Activated naive CD8-positive, alpha-beta T cell treated with anti-CD3 and anti-CD28 coated beads, Interleukin-2, amount 50 U/mL, for 16 hours (primary cell): ENCODE results near the gene RAC3.

Experiments
- DNase-seq: peaks from one replicate; pipeline ENCODE4 v3.0.0-alpha.2; 2020; ENCODE audit warnings: low read depth, low spot score

The RAC3 gene

DNA sequence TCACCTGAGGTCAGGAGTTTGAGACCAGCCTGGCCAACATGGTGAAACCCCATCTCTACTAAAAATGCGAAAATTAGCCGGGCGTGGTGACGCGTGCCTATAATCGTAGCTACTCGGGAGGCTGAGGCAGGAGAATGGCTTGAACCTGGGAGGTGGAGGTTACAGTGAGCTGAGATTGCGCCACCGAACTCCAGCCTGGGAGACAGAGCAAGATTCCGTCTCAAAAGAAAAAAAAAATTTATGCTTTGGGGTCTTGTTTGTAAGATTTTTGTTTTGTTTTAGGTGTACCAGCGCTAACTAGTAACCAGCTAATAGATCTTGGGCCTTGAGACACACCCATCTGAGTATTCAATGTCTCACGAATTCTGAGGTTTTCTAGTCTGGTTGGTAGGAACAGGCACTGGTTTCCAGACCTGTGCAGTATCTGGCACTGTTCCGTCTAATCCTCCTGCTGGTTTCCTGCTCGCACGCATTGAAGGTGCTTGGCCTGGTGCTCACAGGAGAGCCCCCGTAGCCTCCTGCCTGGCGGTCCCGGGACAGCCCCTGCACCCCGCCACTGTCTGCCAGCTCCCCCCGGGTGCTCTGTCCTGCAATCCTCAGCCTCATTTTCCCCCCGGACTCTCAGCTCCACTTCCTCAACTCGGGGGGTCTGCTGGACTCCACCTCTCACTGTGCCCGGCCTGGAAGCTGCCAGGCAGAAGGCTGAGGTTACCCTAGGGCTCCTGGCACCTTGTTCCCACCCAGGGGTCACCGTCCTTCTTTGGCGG is 44.7 kb downstream of the RAC3 start:
- DNase-seq, result no peak

DNA sequence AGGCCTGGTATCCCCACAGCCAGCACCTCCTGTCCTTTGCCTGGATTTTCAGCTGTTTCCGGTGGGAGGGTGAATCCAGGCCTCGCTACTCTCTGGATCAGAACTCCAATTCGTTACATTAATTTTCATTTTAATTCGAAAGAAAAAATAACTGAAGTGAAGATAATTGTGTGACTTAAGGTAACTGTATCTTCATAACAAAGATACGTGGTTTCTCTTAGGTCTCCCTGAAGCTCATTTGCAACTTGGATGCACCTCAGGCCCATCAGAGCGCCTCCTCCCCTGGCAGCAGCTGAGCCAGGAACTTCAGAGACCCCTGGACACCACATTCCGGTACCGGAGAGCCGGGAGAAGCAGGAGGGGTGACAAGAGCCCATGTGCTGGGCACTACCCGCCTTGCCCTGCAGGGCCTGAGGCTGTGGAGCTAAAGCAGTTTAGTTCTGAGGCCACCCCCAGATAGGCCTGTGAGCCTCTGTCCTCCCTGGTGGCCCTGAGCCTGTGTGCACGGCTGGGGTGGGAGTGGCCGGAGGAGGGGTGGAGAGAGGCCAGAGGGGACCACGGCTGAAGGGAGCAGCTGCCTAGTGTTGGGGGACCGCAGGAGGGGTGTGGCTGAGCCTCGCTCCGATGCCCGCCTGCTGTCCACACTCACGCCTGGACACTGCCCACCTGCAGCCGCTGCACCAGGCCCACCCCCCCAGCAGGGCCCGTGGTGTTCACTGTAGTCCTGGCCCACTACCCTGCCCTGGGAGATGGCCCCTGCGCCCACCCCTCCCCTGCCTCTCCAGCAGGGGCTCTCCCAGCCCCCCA is 45.5 kb downstream of the RAC3 start:
- no peak for DNase-seq

DNA sequence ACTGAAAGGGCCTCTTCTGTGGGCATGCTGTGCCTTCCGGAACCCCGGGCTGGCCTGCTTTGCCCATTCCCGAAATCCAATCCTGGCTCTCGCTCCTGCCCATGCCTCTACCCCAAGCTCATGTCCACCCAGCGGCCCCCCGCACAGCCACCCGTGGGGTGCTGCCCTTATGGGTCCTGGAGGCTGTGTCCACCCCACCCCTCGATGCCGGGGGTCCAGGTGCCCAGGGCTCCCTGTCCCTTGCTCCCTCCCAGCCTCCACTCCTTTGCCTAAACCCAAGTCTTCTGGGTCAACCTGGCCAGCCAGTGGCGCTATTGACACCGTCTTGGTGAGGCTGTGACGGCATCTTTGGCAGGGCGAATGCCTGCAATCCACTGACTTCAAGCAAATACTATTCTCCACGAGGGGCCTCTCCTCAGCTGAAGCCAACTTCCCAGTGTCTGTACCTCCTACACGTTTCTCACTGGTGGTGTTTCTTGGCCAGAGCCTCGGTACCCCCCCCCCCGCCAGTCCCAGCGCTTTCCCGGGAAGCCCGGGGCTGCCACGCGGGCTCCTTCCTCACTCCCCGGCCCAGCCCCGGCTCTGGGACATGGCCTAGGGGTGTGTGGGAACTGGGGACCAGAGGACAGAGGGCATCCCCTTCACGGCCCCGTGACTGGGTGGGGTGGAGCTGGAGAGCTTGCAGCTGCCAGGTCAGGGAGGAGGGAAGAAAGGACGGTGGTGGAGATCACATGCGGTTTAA is 46.3 kb downstream of the RAC3 start:
- no peak for DNase-seq

DNA sequence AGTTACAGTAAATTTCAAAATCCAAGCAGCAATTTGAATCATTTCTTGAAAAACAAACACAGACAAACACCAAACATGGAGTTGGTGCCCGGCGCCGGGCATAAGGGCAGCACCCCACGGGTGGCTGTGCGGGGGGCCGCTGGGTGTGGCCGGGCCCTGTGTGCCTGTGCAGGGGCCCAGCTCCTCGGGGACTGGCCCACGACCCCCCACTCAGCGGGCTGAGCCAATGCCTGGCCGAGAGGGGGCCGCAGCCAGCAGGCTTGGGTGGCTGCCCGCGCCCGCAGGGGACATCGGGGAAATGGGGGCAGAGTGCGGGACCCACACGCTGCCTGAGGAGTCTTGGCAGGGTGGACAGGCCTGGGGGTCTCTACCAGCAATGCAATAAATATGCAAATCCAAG is 47.0 kb downstream of the RAC3 start:
- no peak for DNase-seq

DNA sequence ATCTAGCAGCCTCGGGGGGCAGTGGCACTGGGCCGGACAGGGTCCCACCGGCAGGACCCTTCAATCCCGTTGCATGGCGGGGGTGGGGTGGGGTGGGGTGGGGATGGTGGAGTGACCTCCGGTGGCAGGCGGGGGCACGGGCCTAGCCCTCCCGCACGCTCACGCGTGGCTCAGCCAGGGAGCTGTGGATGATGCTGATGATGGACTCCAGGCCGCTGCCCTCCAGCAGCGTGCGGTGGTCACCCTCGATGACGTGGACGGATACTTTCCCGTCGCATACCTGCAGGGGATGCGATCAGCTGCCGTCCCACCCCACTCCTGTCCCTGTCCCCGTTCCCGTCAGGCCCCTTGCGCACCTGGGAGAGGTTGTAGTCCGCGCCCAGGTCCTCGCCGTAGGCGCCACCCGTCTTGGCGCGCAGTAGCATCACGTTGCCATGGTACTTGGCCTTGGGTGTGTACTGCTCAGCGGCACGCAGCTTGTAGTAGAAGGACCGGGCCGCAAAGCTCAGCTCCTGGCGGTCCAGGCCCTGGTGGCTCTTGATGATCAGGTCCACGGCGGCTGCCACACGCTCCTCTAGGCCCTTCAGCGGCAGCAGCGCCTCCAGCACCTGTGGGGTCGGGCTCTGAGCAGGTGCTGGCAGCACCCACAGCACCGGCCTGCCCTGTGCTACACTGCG is 47.7 kb downstream of the RAC3 start:
- DNase-seq, result no peak

DNA sequence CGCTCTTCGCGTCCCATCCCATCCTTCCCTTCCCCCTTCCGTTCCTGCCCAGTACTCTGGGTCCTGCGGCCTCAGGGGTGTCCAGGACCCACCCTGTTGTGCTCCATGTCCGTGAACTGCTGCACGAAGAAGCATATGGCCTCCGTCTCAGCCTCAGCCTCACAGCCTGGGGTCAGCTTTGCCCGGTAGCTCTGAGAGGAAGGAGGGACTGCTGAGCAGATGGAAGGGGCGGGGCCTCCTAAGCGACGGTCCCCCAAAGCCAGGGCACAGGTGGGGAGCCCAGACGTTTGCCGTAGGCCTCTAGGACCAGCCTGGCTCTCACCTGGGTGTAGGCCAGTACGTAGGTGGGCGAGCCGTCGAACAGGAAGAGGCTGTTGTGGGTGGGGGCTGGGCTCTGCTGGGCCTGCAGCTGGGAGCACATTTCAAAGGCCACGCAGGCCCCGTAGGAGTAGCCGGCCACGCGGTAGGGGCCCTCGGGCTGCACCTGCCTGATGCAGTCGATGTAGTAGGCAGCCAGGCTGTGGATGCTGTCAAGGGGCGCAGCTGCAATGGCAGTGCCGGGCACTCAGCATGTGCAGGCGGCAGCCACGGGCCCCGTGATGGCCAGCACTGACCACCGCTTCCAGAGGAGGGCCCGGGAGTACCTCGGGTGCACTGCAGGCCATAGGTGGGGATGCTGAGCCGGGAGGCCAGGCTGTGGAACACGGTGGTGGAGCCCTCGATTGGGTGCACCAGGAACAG is 48.7 kb downstream of the RAC3 start:
- DNase-seq, result no peak

DNA sequence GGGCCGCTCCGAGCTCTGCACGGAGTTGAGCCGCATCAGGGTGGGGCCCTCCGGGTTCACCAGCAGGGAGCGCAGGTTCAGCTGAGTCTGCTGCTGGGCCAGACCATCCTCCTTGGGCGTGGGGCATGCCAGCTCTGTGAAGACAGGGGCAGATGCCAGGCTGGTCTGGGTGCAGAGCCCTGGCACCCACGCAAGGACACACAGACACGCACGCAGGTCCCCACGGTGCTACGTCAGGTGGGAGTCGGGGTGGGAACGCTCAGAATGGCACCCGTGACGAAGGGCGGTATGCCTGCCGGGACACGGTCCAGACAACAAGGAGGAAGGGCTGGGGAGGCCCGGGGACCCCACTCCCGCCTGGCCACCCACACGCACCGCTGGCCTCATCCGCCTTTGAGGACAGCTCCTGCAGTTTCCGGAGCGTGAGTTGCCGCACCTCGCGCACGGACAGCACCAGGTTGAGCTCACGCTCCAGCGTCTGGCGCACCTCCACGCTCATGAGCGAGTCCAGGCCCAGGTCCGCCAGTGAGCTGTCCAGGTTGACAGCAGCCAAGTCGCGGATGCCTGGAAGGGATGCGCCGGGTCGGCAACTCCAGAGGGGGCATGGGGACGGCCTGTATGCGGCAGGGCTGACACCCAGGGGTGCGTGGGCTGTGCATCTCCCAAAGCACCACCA is 49.4 kb downstream of the RAC3 start:
- no peak for DNase-seq

DNA sequence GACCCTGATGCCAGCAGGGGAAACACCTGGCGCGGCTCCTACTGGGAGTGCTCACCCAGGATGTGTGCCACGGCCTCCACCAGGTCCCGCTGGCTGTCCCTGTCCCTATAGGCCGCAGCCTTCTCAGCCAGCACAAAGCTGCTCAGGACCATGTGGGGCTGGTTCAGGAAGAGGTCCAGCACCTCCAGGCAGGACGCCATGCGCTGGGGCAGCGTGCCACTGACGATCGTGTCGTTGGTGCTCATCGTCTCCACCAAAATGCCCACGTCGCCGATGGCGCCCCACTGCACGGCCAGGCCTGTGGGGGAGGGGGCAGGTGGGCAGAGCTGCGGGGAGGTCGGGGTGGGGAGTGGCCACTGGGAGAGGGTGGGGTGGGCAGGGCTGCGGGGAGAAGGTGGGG is 50.1 kb downstream of the RAC3 start:
- no peak for DNase-seq

DNA sequence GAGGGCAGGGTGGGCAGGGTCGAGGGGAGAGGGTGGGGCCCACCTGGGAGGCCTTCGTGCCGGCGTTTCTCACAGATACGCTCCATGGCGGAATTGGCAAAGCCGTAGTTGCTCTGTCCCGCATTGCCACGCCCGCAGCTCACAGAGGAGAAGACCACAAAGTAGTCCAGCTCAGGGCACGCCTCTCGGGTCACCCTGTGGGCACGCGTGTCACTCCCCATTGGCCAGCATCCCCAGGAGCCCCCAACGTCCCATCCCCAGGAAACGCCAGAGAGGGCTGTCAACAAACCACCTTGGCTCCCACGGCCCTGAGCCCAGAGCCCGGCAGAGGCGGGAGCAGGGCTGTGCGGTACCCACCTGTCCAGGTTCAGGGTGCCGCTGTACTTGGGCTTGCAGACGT is 50.5 kb downstream of the RAC3 start:
- DNase-seq, result no peak

DNA sequence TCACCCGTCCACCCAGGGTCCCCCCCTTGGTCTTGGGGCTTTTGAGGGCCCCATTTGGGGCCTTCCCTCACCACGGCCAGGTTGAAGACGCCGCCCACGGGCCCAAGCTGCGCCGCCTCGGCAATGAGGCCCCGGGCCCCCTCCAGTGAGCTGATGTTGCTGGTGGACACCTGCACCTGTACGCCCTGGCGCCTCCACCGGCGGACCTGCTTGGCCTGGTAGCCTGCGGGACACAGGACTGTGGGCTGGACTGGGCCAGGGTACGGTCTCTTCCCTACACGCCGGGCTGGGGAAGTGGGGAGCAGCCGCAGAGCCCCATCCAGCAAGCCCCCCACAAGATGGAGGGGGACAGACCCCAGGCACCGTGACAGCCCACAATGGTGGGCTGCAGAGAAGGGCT is 51.0 kb downstream of the RAC3 start:
- no peak for DNase-seq

DNA sequence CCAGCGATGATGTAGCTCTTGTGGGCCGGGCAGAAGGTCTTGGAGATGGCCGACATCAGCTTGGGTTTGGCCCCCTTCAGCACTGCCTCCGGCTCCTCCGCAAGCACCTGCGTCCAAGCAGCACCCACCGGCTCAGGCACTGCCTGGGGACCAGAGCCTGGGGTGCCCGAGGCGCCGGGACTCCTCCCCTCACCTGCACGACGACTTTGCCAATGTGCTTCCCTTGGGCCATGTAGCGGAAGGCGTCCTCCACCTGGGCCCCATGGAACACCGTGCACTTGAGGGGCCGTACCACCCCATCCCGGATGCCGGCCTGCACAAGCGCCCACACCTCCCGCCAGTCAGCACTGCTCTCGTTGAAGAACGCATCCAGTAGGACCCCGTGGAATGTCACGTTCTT is 51.5 kb downstream of the RAC3 start:
- DNase-seq, result no peak
